ENCODE data around the gene ZNF326.

- TF ChIP-seq, protein P1, sequence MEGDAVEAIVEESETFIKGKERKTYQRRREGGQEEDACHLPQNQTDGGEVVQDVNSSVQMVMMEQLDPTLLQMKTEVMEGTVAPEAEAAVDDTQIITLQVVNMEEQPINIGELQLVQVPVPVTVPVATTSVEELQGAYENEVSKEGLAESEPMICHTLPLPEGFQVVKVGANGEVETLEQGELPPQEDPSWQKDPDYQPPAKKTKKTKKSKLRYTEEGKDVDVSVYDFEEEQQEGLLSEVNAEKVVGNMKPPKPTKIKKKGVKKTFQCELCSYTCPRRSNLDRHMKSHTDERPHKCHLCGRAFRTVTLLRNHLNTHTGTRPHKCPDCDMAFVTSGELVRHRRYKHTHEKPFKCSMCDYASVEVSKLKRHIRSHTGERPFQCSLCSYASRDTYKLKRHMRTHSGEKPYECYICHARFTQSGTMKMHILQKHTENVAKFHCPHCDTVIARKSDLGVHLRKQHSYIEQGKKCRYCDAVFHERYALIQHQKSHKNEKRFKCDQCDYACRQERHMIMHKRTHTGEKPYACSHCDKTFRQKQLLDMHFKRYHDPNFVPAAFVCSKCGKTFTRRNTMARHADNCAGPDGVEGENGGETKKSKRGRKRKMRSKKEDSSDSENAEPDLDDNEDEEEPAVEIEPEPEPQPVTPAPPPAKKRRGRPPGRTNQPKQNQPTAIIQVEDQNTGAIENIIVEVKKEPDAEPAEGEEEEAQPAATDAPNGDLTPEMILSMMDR (IDR thresholded peaks at IDR 0.05), result no peak
- no peak for TF ChIP-seq POLR2A (IDR thresholded peaks at IDR 0.05)
Observed at GRCh38 chr1:89971600-89971999, 23.3 kb upstream of the ZNF326 start.

Measured in adrenal gland (tissue), 5 donors.